HepG2 (cell line): ENCODE results near the gene PGAP3. TPM values are rescaled to one million over a fixed set of nuclear protein-coding genes. Genes with fewer than 3 reads are reported as not detected.

ENCODE experiments used
- CBX5 ChIP-seq: sonication (generic); formaldehyde crosslinking; IDR thresholded peaks from 2 replicates; pipeline ENCODE4 v1.4.0; 2020; ENCODE audit warnings: missing genetic modification reagents, borderline replicate concordance
- HMG20B ChIP-seq: conservative IDR thresholded peaks from 2 replicates; pipeline ENCODE4 v1.6.1; 2016; ENCODE audit warnings: missing genetic modification reagents, missing compliant biosample characterization
- HMGXB4 ChIP-seq, 2 experiments: sonication (generic) in 1 of 2; formaldehyde crosslinking in 1 of 2; IDR thresholded peaks; 2 replicates each; pipeline versions ENCODE4 v1.4.0 to v1.6.1; 2018 to 2020; ENCODE audit warnings: missing genetic modification reagents in 2 of 2, borderline replicate concordance in 1 of 2, low read depth in 1 of 2, mild to moderate bottlenecking in 1 of 2, missing biosample characterization in 1 of 2
- IKZF5 ChIP-seq: IDR thresholded peaks from 2 replicates; pipeline ENCODE4 v1.6.1; 2018; ENCODE audit warnings: missing genetic modification reagents, mild to moderate bottlenecking, missing compliant biosample characterization
- NR2F6 ChIP-seq, 2 experiments: IDR thresholded peaks; 2 replicates each; pipeline ENCODE4 v1.6.1; 2016; ENCODE audit warnings: antibody characterized with exemption in 1 of 2, mild to moderate bottlenecking in 1 of 2
- SYNCRIP ChIP-seq: fragments of 200-400 bp; formaldehyde crosslinking; IDR thresholded peaks from 2 replicates; pipeline ENCODE4 v1.6.1; 2018; ENCODE audit warnings: mild to moderate bottlenecking, low read depth, low read length; ENCODE audit not compliant: insufficient read depth
- TOPORS ChIP-seq: sonication (generic); formaldehyde crosslinking; IDR thresholded peaks from 2 replicates; pipeline ENCODE4 v1.8.0; 2023; ENCODE audit warnings: mild to moderate bottlenecking, missing genetic modification reagents
- ZBTB25 ChIP-seq: IDR thresholded peaks from 2 replicates; pipeline ENCODE4 v1.6.1; 2018; ENCODE audit warnings: missing genetic modification reagents
- ZNF543 ChIP-seq: sonication (generic); formaldehyde crosslinking; IDR thresholded peaks from 2 replicates; pipeline ENCODE4 v1.4.0; 2020; ENCODE audit warnings: mild to moderate bottlenecking, missing genetic modification reagents
- ZNF737 ChIP-seq: sonication (generic); formaldehyde crosslinking; IDR thresholded peaks from 2 replicates; pipeline ENCODE4 v1.5.0; 2020; ENCODE audit warnings: missing genetic modification reagents, mild to moderate bottlenecking, borderline replicate concordance
- polyA plus RNA-seq, 8 experiments: library from polyadenylated mRNA; depleted of rRNA in 3 of 8; stranded (reverse) in 7 of 8; unstranded in 1 of 8; fragments of >200 nt; fragmentation: Illumina TruSeq in 4 of 8; extraction: Trizol in 4 of 8; gene quantifications; 2 replicates each; pipeline versions ENCODE4 v1.2.1 to v1.2.3, GENCODE V29; 2011 to 2016; ENCODE audit warnings: low read depth in 4 of 8, missing spikeins in 1 of 8, mixed read lengths in 1 of 8; ENCODE audit not compliant: insufficient read depth in 1 of 8
- total RNA-seq, 5 experiments: library from RNA; depleted of rRNA; stranded (reverse); fragments of >200 nt; fragmentation: Illumina TruSeq; extraction: Trizol; gene quantifications; 2 replicates each; pipeline ENCODE4 v1.2.3, GENCODE V29; 2016; ENCODE audit warnings: low read depth in 1 of 5
- TF ChIP-seq, protein P1 (sequence below): IDR thresholded peaks from 2 replicates; pipeline ENCODE4 v1.6.1; 2016; ENCODE audit warnings: missing genetic modification reagents, missing compliant biosample characterization
- TF ChIP-seq, protein P2 (sequence below): sonication (generic); formaldehyde crosslinking; IDR thresholded peaks from one replicate; pipeline ENCODE4 v1.5.1; 2020; ENCODE audit warnings: mild to moderate bottlenecking, missing genetic modification reagents; ENCODE audit errors: not compliant biosample characterization

Gene PGAP3
- total and polyA plus RNA-seq, 2 of the 13 experiments (the other 11 are each of a cell fraction or from before 2014, with no cell fraction given): 11.9 to 14.6 TPM

DNA sequence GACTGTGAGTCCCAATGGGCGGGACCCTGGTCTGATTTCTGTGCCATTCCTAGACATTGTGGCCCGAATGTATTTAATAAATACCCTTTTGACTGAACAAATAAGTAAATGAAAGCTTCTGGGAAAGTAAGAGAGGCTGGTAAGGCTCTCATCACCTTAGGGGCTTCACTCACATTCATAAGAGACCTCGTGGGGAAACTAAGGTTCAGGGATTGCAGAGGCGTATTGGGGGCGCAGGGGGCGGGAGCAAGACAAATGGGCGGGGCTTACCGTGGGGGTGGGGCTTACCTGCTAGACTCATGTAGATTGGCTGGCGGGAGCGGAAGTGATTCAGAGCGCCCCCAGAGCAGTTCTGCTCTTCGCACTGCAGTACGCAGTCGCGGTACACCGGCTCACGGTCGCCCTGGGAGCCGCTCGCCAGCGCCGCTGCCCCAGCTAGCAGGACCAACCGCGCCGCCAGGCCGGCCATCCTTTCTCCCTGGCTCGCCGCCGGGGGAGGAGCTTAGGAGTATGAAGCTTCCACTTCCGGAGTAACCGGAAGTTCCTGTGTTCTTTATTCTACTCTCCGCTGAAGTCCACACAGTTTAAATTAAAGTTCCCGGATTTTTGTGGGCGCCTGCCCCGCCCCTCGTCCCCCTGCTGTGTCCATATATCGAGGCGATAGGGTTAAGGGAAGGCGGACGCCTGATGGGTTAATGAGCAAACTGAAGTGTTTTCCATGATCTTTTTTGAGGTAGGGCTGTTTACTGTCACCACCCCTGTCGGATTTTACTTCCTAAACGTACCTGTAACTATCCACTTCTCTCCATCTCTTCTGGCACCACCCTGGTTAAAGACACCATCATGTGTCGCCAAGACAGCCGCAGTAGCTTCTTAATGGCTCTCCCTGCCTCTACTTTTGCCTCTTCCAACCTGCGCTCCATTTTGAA is at the start of gene PGAP3 (continued):
- TF ChIP-seq IKZF5 (CRISPR knock-in tag) (peak; percentile 85), NR2F6 (IDR thresholded peaks at IDR 0.05) (no peak; the same call in 1 of the 2 replicates), NR2F6 (CRISPR knock-in tag; IDR thresholded peaks at IDR 0.05) (peak; percentile 15; the same call in 1 of the 2 replicates), ZBTB25 (CRISPR knock-in tag) (peak; percentile 99), ZNF543 (CRISPR knock-in tag) (peak; percentile 73; the same call in 1 of the 2 replicates), CBX5 (CRISPR knock-in tag) (peak; percentile 54; the same call in 1 of the 2 replicates), SYNCRIP (no peak), HMGXB4 (CRISPR knock-in tag; IDR thresholded peaks at IDR 0.05; ENCODE audit: borderline replicate concordance in 1 of 2, low read depth in 1 of 2) (peak in 1 of 2 experiments; percentile 4; a peak in 2 of 4 replicates), HMG20B (peak; percentile 57; the same call in 1 of the 2 replicates), TOPORS (CRISPR knock-in tag) (peak; percentile 58; the same call in 1 of the 2 replicates), ZNF737 (CRISPR knock-in tag) (peak; percentile 61; the same call in 1 of the 2 replicates)
- TF ChIP-seq, protein P1, sequence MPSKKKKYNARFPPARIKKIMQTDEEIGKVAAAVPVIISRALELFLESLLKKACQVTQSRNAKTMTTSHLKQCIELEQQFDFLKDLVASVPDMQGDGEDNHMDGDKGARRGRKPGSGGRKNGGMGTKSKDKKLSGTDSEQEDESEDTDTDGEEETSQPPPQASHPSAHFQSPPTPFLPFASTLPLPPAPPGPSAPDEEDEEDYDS (CRISPR knock-in tag): peak; percentile 92
- TF ChIP-seq, protein P2, sequence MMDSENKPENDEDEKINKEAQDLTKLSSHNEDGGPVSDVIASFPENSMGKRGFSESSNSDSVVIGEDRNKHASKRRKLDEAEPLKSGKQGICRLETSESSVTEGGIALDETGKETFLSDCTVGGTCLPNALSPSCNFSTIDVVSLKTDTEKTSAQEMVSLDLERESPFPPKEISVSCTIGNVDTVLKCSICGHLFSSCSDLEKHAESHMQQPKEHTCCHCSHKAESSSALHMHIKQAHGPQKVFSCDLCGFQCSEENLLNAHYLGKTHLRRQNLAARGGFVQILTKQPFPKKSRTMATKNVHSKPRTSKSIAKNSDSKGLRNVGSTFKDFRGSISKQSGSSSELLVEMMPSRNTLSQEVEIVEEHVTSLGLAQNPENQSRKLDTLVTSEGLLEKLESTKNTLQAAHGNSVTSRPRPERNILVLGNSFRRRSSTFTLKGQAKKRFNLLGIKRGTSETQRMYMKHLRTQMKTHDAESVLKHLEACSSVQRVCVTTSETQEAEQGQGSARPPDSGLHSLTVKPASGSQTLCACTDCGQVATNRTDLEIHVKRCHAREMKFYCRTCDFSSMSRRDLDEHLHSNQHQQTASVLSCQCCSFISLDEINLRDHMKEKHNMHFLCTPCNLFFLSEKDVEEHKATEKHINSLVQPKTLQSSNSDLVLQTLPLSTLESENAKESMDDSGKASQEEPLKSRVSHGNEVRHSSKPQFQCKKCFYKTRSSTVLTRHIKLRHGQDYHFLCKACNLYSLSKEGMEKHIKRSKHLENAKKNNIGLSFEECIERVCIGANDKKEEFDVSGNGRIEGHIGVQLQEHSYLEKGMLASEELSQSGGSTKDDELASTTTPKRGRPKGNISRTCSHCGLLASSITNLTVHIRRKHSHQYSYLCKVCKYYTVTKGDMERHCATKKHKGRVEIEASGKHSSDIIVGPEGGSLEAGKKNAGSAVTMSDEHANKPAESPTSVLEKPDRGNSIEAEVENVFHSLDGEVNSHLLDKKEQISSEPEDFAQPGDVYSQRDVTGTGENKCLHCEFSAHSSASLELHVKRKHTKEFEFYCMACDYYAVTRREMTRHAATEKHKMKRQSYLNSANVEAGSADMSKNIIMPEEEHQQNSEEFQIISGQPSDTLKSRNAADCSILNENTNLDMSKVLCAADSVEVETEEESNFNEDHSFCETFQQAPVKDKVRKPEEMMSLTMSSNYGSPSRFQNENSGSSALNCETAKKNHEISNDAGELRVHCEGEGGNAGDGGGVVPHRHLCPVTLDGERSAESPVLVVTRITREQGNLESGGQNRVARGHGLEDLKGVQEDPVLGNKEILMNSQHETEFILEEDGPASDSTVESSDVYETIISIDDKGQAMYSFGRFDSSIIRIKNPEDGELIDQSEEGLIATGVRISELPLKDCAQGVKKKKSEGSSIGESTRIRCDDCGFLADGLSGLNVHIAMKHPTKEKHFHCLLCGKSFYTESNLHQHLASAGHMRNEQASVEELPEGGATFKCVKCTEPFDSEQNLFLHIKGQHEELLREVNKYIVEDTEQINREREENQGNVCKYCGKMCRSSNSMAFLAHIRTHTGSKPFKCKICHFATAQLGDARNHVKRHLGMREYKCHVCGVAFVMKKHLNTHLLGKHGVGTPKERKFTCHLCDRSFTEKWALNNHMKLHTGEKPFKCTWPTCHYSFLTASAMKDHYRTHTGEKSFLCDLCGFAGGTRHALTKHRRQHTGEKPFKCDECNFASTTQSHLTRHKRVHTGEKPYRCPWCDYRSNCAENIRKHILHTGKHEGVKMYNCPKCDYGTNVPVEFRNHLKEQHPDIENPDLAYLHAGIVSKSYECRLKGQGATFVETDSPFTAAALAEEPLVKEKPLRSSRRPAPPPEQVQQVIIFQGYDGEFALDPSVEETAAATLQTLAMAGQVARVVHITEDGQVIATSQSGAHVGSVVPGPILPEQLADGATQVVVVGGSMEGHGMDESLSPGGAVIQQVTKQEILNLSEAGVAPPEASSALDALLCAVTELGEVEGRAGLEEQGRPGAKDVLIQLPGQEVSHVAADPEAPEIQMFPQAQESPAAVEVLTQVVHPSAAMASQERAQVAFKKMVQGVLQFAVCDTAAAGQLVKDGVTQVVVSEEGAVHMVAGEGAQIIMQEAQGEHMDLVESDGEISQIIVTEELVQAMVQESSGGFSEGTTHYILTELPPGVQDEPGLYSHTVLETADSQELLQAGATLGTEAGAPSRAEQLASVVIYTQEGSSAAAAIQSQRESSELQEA: peak; percentile 43
